ENCODE data around the gene R3HDM2.
A peak's percentile ranks its signal among the peaks of the same experiment; 100 is the strongest.

R3HDM2 gene

DNA sequence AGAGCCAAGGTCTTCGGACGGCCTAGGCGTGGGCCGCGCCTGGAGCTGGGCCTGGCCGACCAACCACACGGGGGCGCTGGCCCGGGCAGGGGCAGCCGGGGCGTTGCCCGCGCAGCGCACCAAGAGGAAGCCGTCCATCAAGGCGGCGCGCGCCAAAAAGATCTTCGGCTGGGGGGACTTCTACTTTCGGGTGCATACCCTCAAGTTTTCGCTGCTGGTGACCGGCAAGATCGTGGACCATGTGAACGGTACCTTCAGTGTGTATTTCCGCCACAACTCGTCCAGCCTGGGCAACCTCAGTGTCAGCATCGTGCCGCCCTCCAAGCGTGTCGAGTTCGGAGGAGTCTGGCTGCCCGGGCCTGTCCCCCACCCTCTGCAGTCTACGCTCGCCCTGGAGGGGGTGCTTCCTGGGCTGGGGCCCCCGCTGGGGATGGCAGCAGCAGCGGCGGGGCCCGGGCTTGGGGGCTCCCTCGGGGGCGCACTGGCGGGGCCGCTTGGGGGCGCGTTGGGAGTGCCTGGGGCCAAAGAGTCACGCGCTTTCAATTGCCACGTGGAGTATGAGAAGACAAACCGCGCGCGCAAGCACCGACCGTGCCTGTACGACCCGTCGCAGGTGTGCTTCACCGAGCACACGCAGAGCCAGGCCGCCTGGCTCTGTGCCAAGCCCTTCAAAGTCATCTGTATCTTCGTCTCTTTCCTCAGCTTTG lies 205.7 kb downstream of the R3HDM2 start:
- DNase-seq, result peak; percentile 67

DNA sequence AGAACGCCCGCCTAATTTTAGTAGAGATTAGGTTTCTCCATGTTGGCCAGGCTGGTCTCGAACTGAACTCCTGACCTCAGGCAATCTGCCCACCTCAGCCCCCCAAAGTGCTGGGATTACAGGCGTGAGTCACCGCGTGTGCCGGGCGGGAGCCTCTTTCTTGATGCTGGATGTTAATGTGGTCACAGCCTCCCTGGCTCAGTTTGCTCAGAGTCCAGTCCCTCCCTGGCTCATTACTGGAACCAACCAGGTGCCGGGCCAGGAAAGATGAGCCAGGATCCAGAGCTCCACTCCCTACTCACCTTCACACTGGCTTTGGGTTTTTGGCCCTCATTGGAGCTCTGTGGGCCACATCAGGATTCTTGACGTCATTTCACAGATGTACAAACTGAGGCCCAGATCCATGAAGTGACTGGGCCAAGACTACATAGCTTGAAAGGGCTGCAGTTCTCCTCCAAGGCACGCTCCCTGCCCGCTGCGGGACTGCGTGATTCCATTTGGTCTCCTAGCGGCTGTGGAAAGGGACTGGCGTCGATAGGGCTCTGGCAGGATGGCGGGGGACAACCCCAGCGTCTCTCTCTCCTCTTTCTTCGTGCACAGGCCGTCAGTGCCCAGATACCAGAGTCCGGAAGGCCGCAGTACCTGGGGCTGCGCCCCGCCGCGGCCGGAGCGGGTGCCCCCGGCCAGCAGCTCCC lies 206.4 kb downstream of the R3HDM2 start:
- no peak for DNase-seq

DNA sequence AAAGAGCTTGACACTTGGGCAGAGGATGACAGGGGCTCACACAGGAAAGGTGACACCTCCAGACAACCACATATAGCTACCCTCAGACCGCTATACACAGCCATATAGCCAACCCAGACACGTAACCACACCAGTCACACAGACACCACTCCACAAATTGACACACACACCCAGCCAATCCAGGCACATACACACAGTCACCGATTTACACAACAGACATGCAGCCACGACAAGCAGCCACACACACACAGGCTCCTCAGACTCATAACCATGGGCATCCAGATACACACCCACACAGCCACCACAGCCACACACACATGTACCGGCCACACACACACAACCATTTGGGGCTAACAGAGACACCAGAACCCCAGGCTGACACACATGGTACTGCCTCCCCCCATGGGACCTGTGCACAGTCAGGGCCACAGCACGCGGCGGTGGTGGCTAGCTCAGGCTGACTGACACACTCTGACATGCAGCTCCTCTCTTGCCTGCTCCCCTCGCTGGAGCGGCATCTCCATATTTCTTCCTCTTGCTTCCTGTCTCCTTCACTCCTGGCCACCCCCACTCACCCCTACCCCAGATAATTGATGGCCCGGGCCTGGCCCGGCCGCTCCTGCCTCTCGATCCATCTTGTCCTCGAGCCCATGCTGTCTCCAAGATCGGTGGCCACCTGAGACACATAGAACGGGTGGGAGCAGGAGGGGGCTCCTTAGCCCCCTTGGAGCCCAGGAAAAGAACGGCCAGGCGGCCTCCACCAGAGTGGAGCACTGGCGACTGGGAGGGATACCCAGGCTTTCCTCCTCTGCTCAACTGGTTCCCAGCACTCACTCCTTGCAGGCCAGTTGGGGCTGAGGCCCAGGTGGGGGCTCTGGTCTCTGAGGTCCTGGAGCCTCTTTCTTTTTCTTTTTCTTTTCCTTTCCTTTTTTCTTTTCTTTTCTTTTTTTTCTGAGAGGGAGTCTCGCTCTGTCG lies 207.4 kb downstream of the R3HDM2 start:
- no peak for DNase-seq

DNA sequence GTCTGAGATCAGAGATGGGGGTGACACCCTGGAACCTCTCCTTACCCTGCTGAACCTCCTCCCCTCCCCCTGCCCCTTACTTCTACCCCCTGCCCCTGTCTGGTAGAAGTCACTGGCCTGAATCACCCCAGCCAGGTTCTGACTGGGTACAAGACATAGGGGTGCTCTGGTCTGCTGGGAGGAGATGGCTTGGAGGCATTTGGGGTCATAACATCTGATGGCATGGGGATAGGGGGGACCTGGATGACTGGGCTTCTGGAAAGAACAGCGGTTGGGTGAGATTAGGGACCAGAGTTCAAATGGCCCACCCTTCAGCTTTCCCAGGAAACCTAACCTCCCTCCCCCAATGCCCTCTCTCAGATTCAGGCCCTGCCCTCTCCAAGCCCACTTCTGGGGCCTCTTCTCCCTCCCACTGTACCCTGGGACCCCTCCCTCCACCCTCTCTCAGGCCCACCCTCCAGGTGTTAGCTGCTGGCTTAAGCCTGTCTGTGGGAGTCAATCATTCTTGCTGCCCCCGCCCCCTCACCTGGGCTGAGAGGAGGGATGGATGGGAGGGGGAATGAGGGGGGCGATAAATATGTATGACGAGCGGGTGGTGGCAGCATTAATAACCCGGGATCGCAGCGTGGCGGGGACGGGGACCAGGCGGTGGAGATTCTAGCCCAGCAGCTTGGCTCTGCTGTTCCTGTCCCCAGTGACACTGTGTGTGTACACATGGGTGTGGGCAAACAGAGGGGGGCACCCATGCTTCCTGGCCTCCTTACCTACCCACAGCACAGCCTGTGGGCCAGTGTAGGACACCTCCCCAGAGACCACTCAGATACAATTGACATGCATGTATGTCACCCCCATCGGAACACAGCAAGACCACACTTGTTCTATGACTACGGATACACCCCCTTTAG lies 208.3 kb downstream of the R3HDM2 start:
- DNase-seq, result no peak

DNA sequence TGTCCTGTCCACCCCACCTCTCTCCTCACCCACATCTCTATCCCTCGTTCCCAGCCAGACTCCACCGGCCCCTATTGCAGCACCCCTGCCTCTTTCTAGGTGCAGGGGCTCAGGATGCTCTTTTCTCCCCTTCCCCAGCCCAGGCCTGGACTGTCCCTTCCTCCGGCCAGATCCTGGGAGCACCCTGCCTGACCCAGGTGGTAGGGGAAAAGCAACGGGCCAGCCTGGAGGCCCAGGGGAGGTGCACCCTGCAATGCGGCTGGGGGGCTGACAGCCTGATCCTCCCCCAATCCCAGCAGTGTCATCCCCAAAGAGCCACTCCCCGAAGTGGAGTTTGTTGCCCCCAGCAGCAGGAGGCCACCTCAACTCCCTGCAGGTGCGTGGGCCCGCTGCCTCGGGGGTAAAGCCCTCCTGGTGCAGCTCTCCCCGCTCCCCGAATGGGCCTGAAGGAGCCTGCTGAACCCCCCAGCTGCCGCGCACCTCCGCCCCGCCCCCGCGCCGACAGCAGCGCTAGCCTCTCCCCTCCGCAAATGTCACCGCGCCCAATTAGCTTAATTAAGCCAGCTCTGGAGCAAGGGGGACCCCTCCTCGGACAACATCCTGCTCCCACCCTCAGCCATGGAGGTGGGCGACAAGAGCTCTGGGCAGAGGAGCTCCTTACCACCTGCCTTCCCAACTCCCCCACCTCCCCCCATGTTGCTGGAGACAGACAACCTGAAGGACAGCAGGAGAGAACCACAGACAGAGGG lies 209.5 kb downstream of the R3HDM2 start:
- no peak for DNase-seq

DNA sequence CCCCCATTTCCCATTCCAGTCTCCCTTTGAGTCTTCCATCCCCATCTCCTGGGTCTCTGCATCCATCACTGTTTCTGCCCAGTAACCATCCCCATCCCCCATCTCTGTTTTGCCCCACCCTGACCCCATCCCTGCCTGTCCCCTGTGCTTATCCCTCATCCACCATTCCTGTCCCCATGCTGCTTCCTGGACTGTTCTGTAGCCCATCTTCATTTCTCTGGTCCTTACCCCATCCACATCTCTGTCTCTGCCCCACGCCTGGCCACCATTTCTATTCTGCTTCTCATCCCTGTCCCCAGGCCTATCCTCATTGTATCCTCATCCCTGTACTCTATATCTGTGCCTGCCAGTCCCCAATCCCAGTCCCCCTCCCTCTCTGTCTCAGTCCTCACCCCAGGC lies 210.1 kb downstream of the R3HDM2 start:
- no peak for DNase-seq

DNA sequence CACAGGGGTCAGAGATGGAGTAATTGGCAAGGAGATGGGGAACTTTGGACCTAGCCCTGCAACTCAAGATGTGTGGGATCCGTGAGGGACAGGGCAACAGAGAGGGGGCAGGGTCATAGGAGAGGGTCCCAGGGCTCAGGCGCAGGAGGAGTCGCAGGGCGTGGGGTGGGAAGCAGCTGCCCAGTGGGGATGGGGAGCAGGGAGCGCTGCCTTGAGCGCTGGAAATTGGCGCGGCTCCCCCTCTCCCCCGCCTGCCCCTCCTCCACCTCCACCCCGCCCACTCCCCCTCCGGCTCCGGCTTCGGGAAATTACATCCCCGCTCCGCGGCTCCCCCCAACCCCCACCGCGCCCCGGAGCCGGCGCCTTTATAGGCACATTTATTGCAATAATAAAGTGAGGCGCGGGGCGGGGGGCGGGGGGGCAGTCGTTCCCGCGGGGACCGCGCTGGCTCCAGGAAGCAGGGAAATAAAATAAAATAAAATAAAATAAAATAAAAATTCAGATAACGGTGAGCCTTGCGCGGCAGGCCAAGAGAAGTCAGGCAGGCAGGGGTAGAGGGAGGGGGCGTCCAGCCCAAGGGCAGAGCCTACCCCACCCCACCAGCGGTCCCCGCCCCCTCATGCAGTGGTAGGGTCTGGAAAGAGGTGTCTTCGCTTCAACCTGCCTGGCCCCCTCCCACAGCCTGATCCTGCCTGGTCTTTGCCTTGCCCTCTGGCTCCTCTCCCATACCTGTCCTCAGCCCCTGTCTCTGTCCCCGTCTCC lies 210.7 kb downstream of the R3HDM2 start:
- no peak for DNase-seq

DNA sequence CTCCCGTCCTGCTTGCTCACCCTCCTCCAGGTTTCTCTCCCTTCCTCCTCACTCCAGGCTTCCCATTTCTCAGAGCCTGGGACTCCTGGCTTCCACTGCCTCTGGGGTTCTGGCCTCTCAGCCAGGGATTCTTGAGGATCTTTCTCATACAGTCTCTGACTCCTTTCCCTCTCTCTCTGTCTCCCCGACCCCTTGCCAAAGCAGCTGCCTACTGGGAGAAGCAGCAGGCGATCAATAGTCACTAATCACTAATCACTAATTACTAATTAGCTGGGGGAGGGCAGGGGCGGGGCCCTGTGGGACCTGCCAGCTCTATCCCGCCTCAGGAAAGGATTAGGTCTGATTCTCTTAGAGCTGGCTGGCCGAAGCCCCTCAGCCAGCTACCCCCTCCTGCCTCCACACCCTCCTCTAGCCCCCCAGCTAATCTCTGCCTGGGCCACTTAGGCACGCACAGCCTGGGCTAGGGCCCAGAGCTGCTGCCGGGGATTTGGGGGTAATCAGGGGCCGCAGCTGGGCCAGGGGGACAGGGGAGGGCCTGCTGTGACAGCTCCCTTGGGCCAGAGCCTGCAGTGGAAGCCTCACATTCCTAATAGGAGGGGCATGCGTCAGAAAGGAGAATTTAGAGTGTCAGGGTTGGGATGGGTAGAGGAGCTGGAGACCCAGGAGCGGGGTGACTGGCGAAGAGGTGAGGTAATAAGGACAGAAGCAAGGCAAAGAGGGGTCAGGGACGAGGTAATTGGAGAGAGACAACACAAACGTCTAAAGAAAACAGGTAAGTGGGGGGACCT lies 211.4 kb downstream of the R3HDM2 start:
- DNase-seq, result no peak

DNA sequence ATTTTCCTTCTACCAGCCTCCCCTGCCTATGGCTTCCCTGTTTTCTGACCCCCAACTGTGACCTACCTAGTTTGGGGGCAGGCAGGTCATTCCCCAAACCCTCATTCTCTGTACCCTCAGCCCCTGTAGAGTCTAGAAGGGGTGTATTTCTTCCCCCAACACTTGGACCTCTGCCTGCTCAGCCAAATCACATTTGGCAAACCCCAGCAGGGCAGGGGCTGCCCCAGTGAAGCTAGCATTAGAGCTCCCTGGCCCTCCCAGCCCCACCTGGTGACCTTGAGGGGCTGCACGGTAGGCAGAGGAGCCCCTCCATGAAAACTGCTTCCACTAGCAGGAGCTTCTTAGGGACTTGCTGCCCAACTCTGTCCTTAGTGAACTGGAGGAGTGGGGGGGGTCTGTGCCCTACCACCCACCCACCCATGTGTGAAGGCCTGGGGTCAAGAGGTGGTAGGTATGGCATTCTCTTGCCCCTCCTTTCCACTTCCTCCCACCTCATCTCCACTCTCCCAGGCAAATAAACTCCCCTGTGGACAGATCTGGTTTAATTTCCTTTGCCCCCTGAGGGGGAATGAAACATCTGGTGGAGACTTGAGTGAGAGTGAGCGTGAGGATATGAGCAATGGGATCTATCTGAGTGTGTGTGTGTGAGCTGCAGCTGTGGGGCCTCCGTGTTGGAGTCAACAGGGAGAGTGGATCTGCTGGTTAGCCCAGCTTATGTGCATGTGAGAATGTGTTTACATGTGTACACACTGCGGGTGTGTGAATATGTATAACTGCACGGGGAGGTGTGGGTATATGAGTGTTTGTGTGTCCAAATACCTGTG lies 212.6 kb downstream of the R3HDM2 start:
- DNase-seq, result no peak

DNA sequence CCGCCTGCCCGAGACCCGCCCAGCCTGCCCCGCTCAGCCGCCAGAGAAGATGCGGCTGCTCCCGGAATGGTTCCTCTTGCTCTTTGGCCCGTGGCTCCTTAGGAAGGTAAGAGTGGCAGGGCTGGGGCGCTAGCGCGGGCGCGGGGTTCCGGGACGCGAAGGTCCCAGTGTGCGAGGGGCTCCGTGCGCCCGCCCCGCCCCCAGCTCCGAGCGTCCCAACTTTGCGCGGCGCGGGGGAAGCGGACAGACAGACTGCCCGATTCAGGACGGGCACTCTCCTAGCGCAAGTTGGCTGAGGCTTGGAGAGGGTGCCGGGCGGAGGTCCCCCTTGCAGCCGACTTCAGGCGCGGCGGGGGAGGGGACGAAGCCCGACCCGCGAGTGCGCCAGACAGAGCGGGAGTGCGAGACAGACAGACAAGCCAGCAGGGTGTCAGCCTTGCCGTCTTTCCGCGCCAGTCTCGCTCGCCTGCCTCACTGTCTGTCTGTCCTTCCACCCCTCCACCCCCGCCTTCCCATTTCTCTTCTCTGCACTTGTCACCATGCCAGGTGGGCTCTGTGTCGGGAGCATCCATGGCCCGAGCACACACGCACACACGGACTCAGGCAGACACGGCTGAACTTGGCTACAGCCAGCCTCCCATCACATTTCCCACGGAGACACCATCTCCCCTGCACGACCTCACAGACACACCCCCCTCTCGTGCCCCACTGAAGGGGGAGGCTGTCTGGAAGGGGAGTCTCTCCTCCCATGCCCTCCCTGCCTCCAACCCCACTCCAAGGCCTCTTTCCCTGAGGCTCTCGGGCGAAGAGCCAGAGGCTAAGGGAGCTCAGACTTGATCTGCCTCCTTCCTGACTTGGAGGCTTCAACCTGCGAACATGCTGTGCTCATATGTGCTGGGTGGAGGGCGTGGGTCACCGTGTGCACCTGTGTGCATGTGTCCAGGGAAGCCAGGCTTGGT lies 213.6 kb downstream of the R3HDM2 start:
- peak; percentile 42 for DNase-seq

DNA sequence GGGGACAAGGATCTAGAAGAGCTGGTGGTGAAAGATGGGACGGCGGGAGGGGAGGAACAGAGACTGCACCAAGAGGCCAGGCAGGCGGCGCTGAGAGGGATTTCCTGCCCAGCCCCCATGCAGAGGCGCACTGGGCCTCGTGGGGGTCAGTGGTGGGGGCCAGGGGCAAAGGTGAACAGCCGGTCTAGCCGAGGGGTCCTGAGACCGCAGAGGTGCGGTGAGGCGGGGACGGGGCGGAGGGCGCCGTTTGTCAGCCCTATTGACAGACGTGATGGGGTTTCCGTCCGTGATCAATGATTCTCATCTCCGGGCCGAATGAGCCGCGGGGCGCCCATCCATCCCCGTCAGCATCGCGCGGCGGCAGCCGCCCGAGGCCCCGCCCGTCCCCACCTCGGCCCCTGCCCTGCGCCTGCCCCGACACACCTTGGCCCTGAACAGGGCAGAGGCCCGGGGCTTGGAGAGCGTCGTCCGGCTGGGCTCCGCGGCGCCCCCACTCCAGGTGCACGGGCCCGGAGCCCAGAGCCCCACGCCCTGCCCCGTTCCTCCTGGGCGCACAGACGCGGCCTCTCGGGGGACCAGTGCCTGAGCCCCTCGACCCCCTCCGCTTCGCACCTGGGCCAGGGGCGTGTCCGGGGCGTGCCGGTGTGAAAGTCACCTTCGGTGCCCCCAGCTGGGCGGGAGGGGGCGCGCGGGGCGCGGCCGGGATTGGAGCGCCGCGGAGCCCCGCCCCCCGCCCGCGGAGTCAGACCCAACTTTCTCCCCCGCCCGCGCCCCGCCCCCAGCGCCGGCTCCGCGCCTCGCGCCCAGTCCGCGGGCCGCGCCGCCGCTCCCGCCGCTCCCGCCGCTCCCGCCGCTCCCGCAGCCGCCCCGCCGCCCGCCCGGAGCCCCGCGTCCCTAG lies 214.6 kb downstream of the R3HDM2 start, which contains the start of gene NXPH4:
NXPH4 (plus strand) TSS at position 781 of the 898 bp plus-strand sequence. CDS start 176 bp downstream, outside the sequence.
- peak; percentile 68 for DNase-seq

DNA sequence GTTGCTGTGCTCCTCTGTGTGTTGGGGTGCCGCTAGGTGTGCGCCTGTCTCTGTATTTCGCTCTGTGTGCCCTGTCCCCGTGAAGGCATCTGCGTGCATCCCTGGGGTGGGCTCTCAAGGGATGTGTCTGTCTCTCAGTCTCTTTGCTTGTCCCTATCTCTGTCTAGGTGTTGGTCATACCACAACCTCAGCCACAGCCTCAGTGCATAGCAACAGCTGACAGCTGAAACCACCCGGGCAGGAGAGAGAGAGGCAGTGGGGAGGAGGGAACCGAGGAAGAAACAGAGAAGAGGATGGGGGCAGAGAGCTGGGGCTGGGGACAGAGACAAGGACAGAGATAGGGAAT lies 215.2 kb downstream of the R3HDM2 start:
- DNase-seq, result no peak

DNA sequence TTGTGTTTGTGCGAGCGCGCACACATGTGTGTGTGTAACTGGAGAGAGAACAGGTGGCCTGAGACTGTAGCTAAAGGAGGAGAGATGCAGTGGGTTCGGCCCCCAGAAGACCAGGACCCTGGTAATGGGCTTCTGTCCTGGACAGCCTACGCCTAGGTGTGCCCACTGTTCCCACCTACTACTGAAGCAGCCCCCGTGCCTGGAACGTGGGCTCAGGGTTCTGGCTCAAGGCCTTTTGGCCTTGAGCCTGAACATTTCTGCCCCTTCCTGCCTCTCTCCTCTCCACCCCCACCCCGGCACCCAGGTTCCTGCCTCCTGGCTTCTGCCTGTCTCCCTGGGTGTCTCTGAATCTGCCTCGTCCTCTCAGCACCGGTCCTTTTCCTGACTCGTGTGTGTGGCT lies 215.8 kb downstream of the R3HDM2 start:
- no peak for DNase-seq

DNA sequence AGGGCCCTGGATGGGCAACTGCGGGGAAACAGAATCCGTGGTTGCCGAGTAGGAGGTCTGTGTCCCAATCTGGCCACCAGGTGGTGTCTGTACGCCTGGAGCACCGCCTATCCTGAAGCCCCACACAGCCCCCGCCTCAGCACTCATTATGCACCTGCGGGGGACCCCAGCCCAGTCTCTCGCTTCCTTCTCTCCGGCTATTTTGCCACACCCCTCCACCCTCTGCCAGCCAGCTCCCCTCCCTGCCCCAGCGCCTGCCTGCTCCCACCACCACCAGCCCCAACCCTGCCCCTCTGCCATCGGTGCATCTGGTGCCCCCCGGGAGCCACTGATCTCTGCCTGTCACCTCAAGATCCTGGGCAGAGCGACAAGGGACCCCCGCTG lies 216.5 kb downstream of the R3HDM2 start:
- peak; percentile 73 for DNase-seq

DNA sequence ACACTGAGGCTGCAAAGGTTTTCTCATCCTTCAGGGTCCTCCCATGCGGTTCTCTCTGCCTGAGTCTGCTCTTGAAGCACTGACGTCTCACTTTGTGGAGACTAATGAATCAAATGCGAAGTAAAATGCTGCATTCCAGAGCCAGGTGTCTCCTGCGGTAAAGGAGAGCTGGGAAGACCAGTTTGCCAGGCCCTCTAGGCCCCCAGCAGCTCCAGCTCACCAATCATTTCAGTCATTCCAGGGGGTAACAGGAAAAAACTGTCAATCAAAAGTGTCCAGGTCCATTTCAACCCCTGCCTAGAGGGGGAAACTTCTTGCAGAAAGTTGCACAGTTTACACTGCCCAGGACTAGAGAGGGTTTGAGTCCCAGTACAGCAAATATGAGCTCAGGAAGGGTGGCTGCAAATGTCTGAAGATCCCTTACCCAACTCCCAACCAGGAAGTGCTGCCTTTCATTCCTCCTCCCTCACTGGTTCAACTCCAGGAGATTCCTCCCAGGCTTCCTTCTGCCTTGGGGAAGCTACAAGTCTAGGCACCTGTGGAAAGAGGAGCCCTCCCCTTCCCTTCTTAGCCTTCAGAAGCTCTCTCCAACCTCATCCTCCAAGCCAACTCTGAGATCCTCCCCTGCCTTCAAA lies 217.0 kb downstream of the R3HDM2 start:
- DNase-seq, result no peak

DNA sequence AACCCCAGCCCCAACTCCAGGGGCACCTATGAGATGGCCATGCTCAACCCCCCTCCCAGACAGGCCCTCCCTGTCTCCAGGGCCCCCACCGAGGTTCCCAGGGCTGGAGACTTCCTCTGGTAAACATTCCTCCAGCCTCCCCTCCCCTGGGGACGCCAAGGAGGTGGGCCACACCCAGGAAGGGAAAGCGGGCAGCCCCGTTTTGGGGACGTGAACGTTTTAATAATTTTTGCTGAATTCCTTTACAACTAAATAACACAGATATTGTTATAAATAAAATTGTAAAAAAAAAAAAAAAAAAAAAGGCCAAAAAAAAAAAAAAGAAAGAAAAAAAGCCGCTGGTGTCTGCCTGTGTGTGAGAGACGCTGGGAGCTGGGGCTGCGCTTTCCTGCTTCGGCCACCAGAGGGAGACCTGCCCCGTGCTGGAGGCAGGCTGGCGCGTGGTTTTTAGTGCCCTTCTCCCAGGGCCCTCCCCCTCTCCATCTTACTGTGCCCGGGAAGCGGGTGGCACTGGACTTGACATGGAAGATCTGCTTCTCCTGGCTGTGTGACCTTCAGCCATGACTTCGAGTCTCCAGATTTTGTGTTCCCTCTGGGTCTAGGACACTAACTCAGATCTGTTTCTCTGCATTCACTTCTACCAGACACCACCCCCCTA lies 217.7 kb downstream of the R3HDM2 start:
- DNase-seq, result peak; percentile 84

Measured in activated naive CD4-positive, alpha-beta T cell treated with anti-CD3 and anti-CD28 coated beads, Interleukin-2, amount 50 U/mL, for 16 hours (primary cell).